Stimulated activated naive B cell treated with anti-CD40 and anti-IgM and Interleukin-4, amounts not matched to agents 10 μg/mL and 1 μg/mL and 100 μg/mL, for 72 hours (primary cell): ENCODE results near the gene ADRM1.

Source experiments
- ATAC-seq, 2 donors: fragments of 150-1000 bp; cut with Tn5 transposase; replicated peaks; 2 replicates each; pipeline ENCODE4 v1.10.0; 2021; ENCODE audit warnings: moderate library complexity in 1 of 2
- DNase-seq: peaks from one replicate; pipeline ENCODE4 v3.0.0; 2021
- H3K27ac Mint-ChIP-seq: one replicate; pipeline ENCODE4 v1.8.0; 2022; ENCODE audit warnings: mild to moderate bottlenecking, mixed read lengths
- H3K27me3 Mint-ChIP-seq, 2 donors: one replicate each; pipeline ENCODE4 v1.8.0; 2022; ENCODE audit warnings: mixed read lengths in 2 of 2
- H3K36me3 Mint-ChIP-seq, 2 donors: one replicate each; pipeline ENCODE4 v1.8.0; 2022; ENCODE audit warnings: mixed read lengths in 2 of 2, mild to moderate bottlenecking in 1 of 2
- H3K4me1 Mint-ChIP-seq, 2 donors: one replicate each; pipeline ENCODE4 v1.8.0; 2022; ENCODE audit warnings: mixed read lengths in 2 of 2, mild to moderate bottlenecking in 1 of 2
- H3K4me3 Mint-ChIP-seq, 2 donors: one replicate each; pipeline ENCODE4 v1.8.0; 2022; ENCODE audit warnings: mild to moderate bottlenecking in 2 of 2, mixed read lengths in 2 of 2, moderate library complexity in 1 of 2
- H3K9me3 Mint-ChIP-seq, 2 donors: one replicate each; pipeline ENCODE4 v1.8.0; 2022; ENCODE audit warnings: mixed read lengths in 2 of 2, mild to moderate bottlenecking in 1 of 2

ADRM1 gene

GRCh38 chr20:62286493-62287064 lies 16.2 kb upstream of the ADRM1 start:
- no peak for ATAC-seq

GRCh38 chr20:62287129-62287528 lies 15.7 kb upstream of the ADRM1 start:
- H3K27ac Mint-ChIP-seq, result no peak overlapping the region
- H3K27me3 Mint-ChIP-seq, result no peaks in the 10 kb centered on the region
- H3K4me3 Mint-ChIP-seq, result no peak overlapping the region
- H3K9me3 Mint-ChIP-seq, result no peaks in the 10 kb centered on the region
- peaks cover 1 to 6% of the 10 kb centered on the region in 2 donors for H3K4me1 Mint-ChIP-seq
- peaks cover 23 to 46% of the 10 kb centered on the region in 2 donors for H3K36me3 Mint-ChIP-seq
- DNase-seq (no peak), ATAC-seq (no peak)

More at GRCh38 chr20:62286493-62287064, 16.2 kb upstream of the ADRM1 start:
- peaks cover 27 to 48% of the 10 kb centered on the region in 2 donors for H3K36me3 Mint-ChIP-seq
- no peaks in the 10 kb centered on the region for H3K27me3 Mint-ChIP-seq
- H3K4me1 Mint-ChIP-seq, result peaks cover 0 to 4% of the 10 kb centered on the region in 2 donors
- H3K9me3 Mint-ChIP-seq, result no peaks in the 10 kb centered on the region
- no peak for DNase-seq
- H3K27ac Mint-ChIP-seq, result no peak overlapping the region
- no peak overlapping the region for H3K4me3 Mint-ChIP-seq

DNA sequence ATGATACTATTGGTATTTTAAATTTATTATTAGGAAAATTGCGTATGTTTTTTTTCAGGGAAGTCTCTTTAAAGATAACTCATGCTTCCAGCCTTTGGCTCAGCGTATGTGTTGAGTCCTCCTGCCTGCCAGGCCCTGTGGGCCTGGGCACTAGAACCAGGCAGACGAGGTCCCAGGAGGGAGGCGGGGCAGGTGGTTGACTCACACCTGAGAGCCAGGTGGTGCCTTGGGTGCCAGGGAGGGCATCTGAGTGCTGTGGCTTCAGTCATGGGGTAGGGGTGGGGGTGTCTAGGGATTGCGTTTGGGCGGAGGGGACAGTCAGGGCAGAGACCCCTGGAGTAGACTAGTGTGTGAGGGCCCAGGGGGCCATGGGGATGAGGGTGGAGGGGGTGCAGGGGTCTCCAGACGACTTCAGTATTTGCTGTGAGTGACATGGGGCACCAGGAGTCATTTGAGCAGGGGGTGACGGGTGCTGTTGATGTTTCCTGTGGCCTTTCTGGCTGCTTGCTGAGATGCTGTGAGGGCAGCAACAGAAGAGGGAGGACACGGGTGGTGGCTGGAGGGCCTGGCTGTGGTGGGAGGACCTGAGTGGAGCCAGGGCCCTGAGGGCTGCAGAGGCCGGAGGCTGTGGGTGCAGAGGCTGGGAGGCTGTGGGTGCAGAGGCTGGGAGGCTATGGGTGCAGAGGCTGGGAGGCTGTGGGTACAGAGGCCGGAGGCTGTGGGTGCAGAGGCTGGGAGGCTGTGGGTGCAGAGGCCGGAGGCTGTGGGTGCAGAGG lies 14.8 kb upstream of the ADRM1 start:
- no peak overlapping the region for H3K4me3 Mint-ChIP-seq
- no peak for DNase-seq
- H3K27me3 Mint-ChIP-seq, result no peaks in the 10 kb centered on the region
- no peak for ATAC-seq
- H3K4me1 Mint-ChIP-seq, result peaks cover 4 to 8% of the 10 kb centered on the region in 2 donors
- peaks cover 23 to 48% of the 10 kb centered on the region in 2 donors for H3K36me3 Mint-ChIP-seq
- no peaks in the 10 kb centered on the region for H3K9me3 Mint-ChIP-seq
- H3K27ac Mint-ChIP-seq, result peak overlapping the region; percentile 20

DNA sequence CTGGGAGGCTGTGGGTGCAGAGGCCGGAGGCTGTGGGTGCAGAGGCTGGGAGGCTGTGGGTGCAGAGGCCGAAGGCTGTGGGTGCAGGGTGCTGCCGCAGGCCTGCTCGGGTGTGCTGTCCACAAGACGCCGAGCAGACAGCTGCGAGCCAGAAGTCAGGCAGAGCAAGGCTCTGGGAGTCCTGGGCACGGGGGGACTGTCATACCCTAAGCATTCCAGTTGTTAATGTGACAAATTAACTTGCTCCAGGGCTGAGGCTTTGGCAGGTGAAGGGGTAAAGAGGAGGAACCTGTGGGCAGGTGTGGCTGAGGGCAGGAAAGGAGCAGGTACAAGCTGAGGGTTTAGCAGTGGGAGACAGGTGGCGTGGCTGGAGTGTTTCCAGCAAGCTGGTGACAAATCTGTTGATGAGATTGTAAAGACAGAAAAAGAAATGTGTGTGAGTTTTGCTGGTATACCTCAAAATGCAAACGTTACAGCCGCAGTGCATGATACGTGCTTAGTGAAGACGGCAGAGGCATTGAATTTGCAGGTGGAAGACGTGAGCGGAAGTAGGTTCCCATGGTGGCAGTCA lies 14.2 kb upstream of the ADRM1 start:
- Mint-ChIP-seq H3K9me3 (no peaks in the 10 kb centered on the region), H3K4me3 (no peak overlapping the region), H3K36me3 (peaks cover 22 to 42% of the 10 kb centered on the region in 2 donors), H3K4me1 (peaks cover 4 to 8% of the 10 kb centered on the region in 2 donors), H3K27ac (no peak overlapping the region), H3K27me3 (no peaks in the 10 kb centered on the region)
- DNase-seq (no peak), ATAC-seq (no peak)

DNA sequence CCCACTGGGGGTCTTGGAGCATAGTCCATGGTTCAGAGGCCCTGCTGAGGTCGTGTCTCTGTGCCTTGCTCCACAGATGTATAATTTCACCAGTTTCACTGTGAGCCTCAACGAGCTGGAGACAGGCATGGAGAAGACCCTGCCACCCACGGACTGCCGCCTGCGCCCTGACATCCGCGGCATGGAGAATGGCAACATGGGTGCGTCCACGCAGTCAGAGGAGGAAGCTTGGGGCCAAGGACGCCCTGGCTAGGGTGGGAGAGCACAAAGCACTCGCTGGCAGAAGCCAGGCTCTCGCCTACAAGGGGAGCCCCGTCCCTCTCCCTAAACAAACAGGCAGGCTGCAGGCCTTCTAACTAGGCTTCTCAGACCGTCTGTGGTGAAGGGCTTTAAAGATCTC lies 13.7 kb upstream of the ADRM1 start:
- peaks cover 22 to 40% of the 10 kb centered on the region in 2 donors for H3K36me3 Mint-ChIP-seq
- no peak overlapping the region for H3K27ac Mint-ChIP-seq
- H3K9me3 Mint-ChIP-seq, result no peaks in the 10 kb centered on the region
- H3K4me1 Mint-ChIP-seq, result peaks cover 4 to 10% of the 10 kb centered on the region in 2 donors
- H3K27me3 Mint-ChIP-seq, result no peaks in the 10 kb centered on the region
- ATAC-seq (no peak), DNase-seq (no peak)
- H3K4me3 Mint-ChIP-seq, result no peak overlapping the region

- Mint-ChIP-seq H3K4me3 (no peak overlapping the region), H3K36me3 (peaks cover 24 to 39% of the 10 kb centered on the region in 2 donors), H3K9me3 (no peaks in the 10 kb centered on the region), H3K27ac (no peak overlapping the region), H3K4me1 (peaks cover 4 to 10% of the 10 kb centered on the region in 2 donors), H3K27me3 (no peaks in the 10 kb centered on the region)
- ATAC-seq (no peak), DNase-seq (no peak)
Measured at GRCh38 chr20:62289898-62290297, 12.9 kb upstream of the ADRM1 start.

DNA sequence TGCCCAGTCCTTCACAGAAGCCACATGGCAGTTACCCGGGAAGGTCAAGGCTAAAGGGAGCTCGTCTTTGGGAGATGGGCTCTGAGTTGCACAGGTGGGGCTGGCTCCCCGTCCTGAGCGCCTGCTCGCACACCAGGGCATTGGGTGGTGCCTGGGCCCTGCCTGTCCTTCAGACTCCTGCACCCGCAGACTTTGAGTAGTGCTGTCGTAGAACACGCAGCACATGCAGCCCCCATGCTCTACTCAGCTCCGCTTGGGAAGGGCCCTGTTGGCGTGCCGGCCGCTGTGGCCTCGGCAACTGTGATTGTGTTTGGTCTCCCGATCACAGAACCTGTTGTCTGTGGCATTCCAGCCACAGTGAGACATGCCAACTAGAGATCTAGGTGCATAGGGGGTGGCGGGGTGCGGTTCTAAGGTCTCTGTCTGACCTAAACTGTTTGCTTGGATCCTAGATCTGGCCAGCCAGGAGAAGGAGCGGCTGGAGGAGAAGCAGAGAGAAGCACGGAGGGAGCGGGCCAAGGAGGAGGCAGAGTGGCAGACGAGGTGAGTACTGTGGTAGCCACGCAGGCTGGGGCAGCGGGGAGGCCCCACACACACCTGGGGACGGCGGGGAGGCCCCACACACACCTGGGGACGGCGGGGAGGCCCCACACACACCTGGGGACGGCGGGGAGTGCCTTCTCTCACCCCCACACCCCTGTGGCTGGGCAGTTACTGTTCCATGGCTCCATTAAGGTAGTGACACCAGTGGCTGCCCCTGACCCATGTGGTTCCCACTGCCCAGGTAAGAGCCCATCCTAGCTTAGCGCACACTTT lies 11.3 kb upstream of the ADRM1 start:
- no peaks in the 10 kb centered on the region for H3K27me3 Mint-ChIP-seq
- peaks cover 21 to 48% of the 10 kb centered on the region in 2 donors for H3K36me3 Mint-ChIP-seq
- H3K27ac Mint-ChIP-seq, result no peak overlapping the region
- H3K4me1 Mint-ChIP-seq, result peaks cover 4 to 10% of the 10 kb centered on the region in 2 donors
- H3K4me3 Mint-ChIP-seq, result no peak overlapping the region
- DNase-seq (no peak), ATAC-seq (no peak)
- no peaks in the 10 kb centered on the region for H3K9me3 Mint-ChIP-seq

DNA sequence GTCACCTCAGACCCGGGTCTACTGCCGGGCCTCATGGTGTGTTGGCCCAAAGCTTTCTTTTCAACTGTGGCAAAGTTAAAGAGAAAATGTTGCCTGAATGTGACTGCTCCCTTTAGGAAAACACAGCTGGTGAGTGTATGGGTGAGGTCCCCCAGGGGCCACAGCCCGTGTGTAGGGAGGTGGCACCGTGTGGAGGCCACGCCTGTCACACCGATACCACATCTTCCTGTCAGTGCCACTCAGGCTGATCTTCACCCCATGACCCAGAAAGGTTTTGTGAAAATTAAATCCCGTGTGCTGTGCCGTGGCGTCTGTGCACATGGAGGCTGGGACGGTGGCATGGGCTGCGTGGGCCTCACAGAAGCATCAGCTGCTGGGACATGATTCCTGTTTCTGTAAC lies 10.7 kb upstream of the ADRM1 start:
- no peaks in the 10 kb centered on the region for H3K27me3 Mint-ChIP-seq
- DNase-seq, result no peak

DNA sequence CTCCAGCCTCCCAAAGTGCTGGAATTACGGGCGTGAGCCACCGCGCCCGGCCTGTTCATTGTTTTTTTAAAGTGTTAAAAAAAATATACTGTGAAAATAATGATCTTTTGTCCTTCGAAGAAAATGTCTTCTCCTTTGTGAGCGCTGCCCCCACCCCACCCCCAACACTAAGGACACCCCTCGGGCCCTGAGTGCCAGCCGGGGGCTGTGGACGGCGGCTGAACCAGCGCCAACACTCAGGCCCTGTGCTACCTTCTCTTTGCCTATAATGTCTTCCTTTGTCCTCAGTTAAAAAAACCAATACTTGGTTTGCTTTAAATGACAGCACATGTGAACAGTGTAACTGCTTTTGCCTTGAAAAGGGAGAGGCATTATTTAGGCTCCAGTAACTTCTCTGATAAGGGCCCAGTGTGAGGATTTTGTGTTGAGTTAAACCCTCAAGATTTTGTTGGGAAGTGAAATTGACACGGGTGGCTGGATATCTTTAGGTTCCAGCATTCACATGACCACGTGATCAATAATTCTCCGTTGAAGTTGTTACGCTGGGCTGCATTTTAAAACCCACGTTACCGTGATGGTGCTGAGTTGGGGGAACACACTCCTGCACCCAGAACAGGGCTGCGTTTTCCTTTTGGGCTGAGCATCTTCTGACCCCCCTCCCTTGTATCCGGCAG lies 9.5 kb upstream of the ADRM1 start:
- no peaks in the 10 kb centered on the region for H3K9me3 Mint-ChIP-seq
- peaks cover 18 to 37% of the 10 kb centered on the region in 2 donors for H3K36me3 Mint-ChIP-seq
- ATAC-seq, result no peak
- DNase-seq, result no peak
- H3K4me1 Mint-ChIP-seq, result peaks cover 4 to 9% of the 10 kb centered on the region in 2 donors
- H3K4me3 Mint-ChIP-seq, result no peak overlapping the region
- H3K27me3 Mint-ChIP-seq, result no peaks in the 10 kb centered on the region
- H3K27ac Mint-ChIP-seq, result peak overlapping the region; percentile 77

More for the DNA sequence above, 10.7 kb upstream of the ADRM1 start:
- peak in 1 of 2 donors; percentile 47 for ATAC-seq
- no peak overlapping the region for H3K4me3 Mint-ChIP-seq
- H3K4me1 Mint-ChIP-seq, result peaks cover 4 to 9% of the 10 kb centered on the region in 2 donors
- H3K9me3 Mint-ChIP-seq, result no peaks in the 10 kb centered on the region
- H3K27ac Mint-ChIP-seq, result peak overlapping the region; percentile 69
- H3K36me3 Mint-ChIP-seq, result peaks cover 18 to 43% of the 10 kb centered on the region in 2 donors

DNA sequence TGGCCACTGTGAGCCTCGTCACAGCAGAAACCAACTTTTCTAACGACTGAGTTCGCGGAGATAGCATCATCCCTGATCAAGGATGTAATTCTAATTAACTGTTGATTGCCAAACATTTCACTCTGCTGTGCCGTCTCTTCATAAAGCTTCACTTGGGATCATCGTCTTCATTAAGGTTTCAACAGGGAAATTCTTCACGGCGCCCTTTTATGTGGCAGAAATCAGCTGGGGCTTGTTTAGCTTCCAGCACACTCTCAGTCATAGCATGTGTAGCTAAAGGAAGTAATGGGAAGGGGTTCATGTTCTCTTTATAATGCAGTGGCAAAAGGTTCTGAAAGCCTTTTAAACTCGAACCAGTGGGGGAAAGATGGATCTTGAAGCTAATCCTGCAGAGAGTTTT lies 8.9 kb upstream of the ADRM1 start:
- H3K4me3 Mint-ChIP-seq, result no peak overlapping the region
- H3K9me3 Mint-ChIP-seq, result no peaks in the 10 kb centered on the region
- H3K4me1 Mint-ChIP-seq, result peaks cover 4 to 9% of the 10 kb centered on the region in 2 donors
- DNase-seq (no peak), ATAC-seq (no peak)
- H3K36me3 Mint-ChIP-seq, result peaks cover 13 to 32% of the 10 kb centered on the region in 2 donors
- H3K27me3 Mint-ChIP-seq, result no peaks in the 10 kb centered on the region
- peak overlapping the region; percentile 25 for H3K27ac Mint-ChIP-seq

- H3K36me3 Mint-ChIP-seq, result peaks cover 13 to 29% of the 10 kb centered on the region in 2 donors
- ATAC-seq (peak; percentile 45 to 73), DNase-seq (no peak)
- H3K27me3 Mint-ChIP-seq, result no peaks in the 10 kb centered on the region
- peaks cover 4 to 9% of the 10 kb centered on the region in 2 donors for H3K4me1 Mint-ChIP-seq
- no peaks in the 10 kb centered on the region for H3K9me3 Mint-ChIP-seq
- H3K27ac Mint-ChIP-seq, result peak overlapping the region; percentile 7
- no peak overlapping the region for H3K4me3 Mint-ChIP-seq
Measured at GRCh38 chr20:62294516-62294915, 8.3 kb upstream of the ADRM1 start.

DNA sequence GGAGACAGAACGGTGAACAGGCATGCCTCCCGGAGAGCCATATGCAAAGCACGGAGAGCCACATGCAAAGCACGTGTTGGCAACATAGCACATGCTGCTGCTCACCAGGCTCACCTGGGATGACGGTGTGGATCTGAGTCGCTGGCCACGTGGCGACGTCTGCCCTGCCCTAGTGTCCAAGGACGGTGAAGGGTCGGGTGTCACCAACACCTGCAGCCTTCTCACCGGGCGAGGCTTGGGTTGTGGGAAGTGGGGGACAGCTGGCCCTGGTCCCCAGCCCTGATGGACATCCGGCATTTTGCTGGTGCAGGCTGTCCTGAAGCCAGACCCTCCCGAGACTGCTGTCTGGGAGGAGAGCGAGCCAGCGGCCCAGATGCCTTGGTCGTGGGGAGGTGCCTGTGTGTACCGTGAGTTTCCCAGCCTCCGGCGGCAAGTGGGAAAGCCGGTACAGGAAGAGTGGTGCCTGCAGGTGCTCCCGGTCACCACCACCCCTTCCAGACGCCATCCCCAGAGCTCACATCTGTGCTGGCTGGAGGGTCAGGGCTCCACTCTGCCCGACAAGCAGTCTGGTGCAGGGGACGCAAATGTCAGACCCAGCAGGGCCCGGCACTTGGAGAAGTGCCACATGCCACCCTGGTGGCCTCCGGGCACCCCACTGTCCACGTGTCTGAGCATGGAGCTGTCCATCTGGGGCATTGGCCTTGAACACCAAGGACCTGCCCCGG lies 5.9 kb upstream of the ADRM1 start:
- no peaks in the 10 kb centered on the region for H3K9me3 Mint-ChIP-seq
- ATAC-seq (no peak), DNase-seq (no peak)
- no peaks in the 10 kb centered on the region for H3K27me3 Mint-ChIP-seq
- no peak overlapping the region for H3K27ac Mint-ChIP-seq
- H3K4me1 Mint-ChIP-seq, result peaks cover 10 to 13% of the 10 kb centered on the region in 2 donors
- H3K4me3 Mint-ChIP-seq, result no peak overlapping the region
- H3K36me3 Mint-ChIP-seq, result peaks cover 5 to 21% of the 10 kb centered on the region in 2 donors

GRCh38 chr20:62297449-62298227 lies 5.2 kb upstream of the ADRM1 start:
- no peak for ATAC-seq
- Mint-ChIP-seq H3K9me3 (no peaks in the 10 kb centered on the region), H3K27ac (no peak overlapping the region), H3K4me1 (peaks cover 8 to 17% of the 10 kb centered on the region in 2 donors), H3K27me3 (no peaks in the 10 kb centered on the region), H3K36me3 (peaks cover 5 to 17% of the 10 kb centered on the region in 2 donors), H3K4me3 (no peak overlapping the region)
- DNase-seq, result no peak
